GM12801 (cell line): ENCODE results near the gene ASCL2.

Source experiments
- CTCF ChIP-seq: IDR thresholded peaks from one replicate; pipeline ENCODE4 v1.5.1; 2011; ENCODE audit warnings: control low read depth; ENCODE audit not compliant: insufficient read length; ENCODE audit errors: extremely low read depth

The ASCL2 gene

GRCh38 chr11:2262301-2263070, 7.9 kb downstream of the ASCL2 start:
- TF ChIP-seq CTCF, result no peak

- TF ChIP-seq CTCF, result no peak
These were observed 8.8 kb downstream of the ASCL2 start for GRCh38 chr11:2261436-2262230.

GRCh38 chr11:2260491-2261364, 9.7 kb downstream of the ASCL2 start:
- no peak for TF ChIP-seq CTCF

GRCh38 chr11:2259897-2260451, 10.4 kb downstream of the ASCL2 start:
- TF ChIP-seq CTCF, result no peak

- TF ChIP-seq CTCF, result no peak
These were observed 10.9 kb downstream of the ASCL2 start for GRCh38 chr11:2259466-2259830.

- TF ChIP-seq CTCF, result no peak
These were observed 11.6 kb downstream of the ASCL2 start for GRCh38 chr11:2258501-2259465.
